Islet of Langerhans (tissue), 1 donor: ENCODE data around the gene TGFB1.

Experiments used
- FAIRE-seq: peaks from one replicate; lab custom pipeline; 2011; peaks lifted over from hg19 to GRCh38; lab: Jason Lieb, UNC

The TGFB1 gene

DNA sequence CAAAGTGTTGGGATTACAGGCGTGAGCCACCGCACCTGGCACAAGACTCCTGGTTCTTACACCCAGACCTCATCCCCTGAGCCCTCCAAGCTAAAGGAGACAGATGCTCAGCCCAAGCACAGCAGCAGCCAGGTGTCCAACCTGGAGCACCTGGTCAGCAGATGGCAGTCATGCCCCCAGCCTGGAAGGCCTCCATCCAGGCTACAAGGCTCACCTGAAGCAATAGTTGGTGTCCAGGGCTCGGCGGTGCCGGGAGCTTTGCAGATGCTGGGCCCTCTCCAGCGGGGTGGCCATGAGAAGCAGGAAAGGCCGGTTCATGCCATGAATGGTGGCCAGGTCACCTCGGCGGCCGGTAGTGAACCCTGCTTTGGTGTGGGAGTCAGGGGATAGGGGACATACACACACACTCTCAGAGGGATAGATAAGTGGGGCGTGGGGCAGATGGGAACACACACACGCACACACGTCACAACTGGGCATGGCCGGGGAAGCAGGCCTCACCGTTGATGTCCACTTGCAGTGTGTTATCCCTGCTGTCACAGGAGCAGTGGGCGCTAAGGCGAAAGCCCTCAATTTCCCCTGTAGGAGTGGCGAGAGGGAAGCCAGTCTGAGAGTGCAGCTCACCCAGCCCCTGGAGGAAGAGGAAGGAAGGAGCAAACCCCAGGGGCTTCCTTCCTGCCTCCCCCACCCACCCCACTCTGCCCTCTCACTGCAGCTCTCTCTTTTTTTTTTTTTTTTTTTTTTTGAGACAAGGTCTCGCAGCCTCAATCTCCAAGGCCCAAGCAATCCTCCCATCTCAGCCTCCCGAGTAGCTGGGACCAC is 11.8 kb downstream of the TGFB1 start:
- no peak for FAIRE-seq

- FAIRE-seq = no peak
Observed at GRCh38 chr19:41339936-41340335, 13.8 kb downstream of the TGFB1 start.

- no peak for FAIRE-seq
Observed at GRCh38 chr19:41335467-41335866, 18.3 kb downstream of the TGFB1 start.

DNA sequence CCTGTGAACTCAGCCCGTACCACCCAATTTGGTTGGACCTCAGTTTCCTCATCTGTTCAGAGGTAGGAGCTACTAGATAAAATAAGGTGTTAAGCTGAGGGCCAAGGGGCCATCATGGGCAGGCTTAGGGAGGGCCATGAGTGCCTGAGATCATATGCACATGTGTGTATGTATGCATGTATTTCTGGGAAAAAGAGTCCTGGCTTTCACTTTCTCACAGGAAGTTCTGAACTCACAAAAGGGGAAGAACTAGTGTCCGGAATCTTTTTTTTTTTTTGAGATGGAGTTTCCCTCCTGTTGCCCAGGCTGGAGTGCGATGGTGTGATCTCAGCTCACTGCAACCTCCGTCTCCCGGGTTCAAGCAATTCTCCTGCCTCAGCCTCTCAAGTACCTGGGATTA is 18.9 kb downstream of the TGFB1 start:
- no peak for FAIRE-seq

DNA sequence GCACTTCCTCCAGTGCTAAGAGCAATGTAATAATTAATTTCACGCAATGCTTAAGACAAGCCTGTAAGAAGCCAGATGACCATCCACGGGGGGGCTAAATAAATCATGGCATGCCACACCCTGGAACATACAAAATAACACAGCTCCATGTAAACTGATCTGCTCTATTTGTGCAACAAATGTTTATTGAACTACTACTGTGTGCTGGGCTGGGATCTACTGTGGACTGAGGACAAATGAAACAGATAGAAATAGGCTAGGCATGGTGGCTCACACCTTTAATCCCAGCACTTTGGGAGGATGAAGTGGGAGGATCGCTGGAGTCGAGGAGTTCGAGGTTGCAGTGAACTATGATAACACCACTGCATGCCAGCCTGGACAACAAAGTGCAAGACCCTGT is 21.3 kb downstream of the TGFB1 start:
- FAIRE-seq = no peak

DNA sequence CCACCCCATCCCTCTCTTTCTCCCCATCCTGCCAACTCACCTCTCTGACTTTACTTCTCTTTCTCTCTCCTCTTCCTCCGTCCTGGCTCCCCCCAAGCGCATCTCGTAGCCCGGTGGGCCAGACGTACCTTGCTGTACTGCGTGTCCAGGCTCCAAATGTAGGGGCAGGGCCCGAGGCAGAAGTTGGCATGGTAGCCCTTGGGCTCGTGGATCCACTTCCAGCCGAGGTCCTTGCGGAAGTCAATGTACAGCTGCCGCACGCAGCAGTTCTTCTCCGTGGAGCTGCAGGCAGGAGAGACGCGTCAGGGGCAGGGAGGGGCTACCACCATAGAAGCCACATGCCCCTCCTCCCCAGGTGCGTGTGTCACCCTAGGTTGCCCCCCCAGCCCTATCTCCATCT is 21.7 kb downstream of the TGFB1 start:
- FAIRE-seq = no peak

DNA sequence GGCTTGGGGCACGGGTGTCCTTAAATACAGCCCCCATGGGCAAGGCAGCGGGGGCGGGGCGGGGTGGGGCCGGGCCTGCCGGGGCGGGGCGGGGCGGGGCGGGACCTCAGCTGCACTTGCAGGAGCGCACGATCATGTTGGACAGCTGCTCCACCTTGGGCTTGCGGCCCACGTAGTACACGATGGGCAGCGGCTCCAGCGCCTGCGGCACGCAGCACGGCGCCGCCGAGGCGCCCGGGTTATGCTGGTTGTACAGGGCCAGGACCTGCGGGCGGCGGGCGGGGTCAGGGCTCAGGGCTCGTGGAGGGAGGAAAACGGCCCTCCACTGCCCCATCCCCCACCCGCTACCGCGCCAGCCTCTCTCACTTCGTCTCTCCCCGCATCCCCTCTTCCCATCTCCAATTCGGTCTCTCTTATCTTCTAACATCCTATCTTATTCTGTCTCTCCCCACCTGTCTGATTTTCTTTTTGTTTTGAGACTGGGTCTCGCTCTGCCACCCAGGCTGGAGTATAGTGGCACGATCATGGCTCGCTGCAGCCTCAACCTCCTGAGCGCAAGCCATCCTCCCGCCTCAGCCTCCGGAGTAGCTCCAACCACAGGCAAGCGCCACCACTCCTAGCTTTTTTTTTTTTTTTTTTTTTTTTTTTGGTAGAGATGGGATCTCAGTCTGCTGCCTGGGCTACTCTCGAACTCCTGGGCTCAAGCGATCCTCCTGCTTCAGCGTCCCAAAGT is 22.6 kb downstream of the TGFB1 start:
- no peak for FAIRE-seq

- FAIRE-seq = no peak
Observed at GRCh38 chr19:41330481-41330880, 23.2 kb downstream of the TGFB1 start.

DNA sequence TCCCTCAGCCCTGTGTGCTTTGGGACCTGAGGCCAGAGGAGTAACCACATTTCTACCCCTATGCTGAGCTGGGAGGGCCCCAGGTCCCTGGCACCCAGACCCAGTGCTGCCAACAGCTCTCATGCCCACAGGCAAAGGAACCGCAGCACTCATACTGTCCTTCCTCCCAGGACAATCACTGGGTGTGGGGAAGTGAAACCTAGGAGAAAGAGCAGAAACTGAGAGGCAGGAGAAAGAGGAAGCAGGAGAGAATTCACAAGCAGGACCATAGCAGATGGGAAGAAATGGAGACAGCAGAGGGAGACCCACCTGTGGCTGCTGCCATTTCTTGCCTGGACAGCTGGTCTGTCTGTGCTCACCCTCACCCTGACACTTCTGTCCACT is 24.9 kb downstream of the TGFB1 start:
- FAIRE-seq = no peak

DNA sequence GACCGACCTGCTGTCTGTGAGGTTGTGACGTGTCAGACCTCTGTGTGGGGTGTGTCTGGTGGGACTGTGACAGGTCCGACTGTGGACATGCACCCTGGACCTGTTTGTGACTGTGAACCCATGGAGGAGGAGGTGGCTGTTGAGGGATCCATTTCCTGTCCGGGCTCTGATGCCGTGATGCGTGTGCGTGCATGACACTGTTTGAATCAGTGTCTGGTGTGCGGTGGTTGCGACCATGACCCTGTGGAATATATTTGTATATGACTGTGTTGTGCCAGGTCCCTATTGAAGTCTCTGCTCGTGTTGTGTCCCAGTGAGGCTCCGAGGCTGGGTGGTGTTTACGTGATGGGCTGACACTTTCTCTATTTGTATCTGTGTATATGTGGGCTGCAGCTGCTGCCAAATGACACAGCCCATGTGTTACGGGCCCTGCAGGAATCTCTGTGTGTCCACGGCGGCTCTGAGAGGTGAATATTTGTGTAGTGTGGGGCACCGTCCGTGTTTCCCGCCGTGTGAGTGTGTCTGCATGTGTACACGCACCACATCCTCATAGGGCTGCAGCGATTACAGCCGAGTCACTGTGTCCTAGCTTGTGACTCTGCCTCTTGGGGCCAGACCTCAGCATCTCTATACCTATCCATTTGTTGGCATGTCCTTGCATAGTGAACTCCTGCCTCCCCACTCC is 25.4 kb downstream of the TGFB1 start:
- no peak for FAIRE-seq

GRCh38 chr19:41327576-41328156 is 26.1 kb downstream of the TGFB1 start:
- FAIRE-seq = no peak

GRCh38 chr19:41327076-41327575 is 26.6 kb downstream of the TGFB1 start:
- FAIRE-seq = no peak

DNA sequence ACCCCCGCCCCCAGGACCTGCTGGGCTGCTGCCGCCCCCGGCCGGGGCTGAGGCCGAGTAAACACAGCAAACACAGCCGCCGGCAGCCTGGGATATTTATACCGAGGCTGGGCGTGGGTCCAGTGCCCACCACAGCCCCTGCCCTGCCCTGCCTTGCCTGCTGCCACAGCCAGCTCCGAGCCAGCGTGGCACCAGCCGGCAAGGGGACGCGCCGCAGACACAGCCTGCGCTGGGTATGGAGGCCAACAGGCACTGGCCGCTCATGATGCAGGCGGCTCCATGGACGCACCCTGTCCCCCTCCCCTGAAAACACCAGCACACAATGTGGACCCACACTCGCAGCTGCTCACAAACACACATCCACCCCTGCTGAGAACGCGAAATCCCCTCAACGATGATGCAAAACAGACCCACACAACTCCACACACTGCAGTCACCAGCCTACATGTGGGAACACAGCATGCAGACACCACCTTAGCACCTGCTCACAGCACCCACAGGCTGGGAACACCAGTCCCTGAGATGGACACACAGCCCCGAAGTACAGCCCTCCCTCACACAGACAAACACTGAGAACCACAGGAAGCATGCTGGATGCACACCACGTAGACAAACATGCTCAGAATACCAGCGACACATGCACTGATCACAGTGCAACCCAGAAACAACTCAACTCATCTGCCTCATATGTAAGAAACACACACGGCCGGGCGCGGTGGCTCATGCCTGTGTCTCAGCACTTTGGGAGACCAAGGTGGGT is 27.6 kb downstream of the TGFB1 start:
- FAIRE-seq = no peak

- FAIRE-seq = no peak
Observed at GRCh38 chr19:41325640-41325946, 28.1 kb downstream of the TGFB1 start.

GRCh38 chr19:41324921-41325639 is 28.6 kb downstream of the TGFB1 start:
- FAIRE-seq = no peak

DNA sequence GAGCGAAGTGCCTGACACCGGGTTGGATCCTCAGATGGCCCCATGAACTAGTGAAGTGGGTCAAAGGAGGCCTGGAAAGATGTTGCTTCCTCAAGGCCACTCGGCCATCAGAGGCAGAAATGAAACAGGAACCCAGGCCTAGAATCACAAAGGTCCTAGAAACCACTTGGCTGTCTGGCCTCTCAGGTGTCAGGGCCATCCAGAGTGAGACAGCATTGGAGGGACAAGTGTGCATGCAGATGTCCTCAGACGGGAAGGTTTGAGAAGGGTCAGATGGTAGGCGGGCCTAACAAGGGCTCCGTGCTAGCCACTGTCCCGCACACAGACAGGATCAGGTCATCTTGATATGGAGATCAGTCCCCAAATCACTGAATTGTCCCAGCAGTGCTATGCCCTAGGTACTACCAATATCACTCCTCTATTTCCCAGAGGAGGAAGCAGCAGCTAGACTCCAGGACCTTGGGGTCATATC is 29.5 kb downstream of the TGFB1 start:
- no peak for FAIRE-seq

DNA sequence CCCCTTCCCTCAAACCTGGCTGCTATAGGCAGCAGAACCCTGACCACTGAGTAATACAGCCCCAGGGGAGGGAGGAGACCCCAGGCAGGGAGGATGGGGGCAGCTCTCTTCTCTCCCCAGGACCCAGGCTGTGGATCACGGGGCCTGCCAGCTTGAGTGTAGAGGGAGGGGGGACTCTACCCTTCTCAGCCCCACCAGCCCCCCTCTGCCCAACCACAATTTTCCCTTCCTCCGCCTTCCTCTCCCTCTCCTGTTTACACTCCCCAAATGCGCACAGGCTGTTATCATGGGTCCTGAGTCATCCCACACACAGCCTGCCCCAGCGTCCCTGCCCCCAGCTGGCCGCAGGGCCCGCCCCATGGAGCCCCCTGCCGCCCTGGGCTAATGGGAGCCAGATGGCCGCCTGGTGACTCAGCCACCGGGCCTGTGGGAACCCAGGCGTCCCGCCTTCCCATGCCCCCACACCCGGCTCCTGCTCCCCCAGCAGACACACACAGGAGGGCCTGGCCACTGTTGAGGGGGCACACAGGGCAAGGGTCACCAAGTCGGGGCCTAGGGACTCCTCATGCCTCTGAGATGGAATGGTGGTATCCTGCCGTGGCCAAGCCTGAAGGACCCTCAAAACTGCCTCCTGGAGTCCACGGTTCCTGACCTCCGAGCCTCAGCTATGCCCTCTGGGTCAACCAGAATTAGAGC is 30.1 kb downstream of the TGFB1 start:
- FAIRE-seq = no peak

- no peak for FAIRE-seq
Observed at GRCh38 chr19:41323023-41323422, 30.7 kb downstream of the TGFB1 start.

DNA sequence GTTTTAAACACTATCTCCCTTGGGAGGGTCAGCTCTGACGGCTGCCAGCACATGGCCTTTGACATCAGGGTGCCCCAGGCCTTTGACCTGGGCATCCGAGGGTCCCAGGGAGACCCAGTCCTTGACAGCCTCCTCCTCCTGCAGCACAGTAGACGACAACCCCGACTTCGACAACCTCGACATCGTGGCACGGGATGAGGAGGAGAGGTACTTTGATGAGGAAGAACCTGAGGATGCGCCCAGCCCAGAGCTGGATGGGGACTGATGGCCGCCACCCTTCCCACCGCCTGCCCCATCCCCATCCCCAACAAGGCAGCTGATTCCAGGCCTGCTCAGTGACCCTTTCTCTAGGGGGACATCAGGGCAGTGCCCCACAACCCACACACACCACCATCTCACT is 31.3 kb downstream of the TGFB1 start:
- no peak for FAIRE-seq

- FAIRE-seq = no peak
Observed at GRCh38 chr19:41321600-41322270, 32.0 kb downstream of the TGFB1 start.
